ENCODE measurements around the gene CACNB2.

DNA sequence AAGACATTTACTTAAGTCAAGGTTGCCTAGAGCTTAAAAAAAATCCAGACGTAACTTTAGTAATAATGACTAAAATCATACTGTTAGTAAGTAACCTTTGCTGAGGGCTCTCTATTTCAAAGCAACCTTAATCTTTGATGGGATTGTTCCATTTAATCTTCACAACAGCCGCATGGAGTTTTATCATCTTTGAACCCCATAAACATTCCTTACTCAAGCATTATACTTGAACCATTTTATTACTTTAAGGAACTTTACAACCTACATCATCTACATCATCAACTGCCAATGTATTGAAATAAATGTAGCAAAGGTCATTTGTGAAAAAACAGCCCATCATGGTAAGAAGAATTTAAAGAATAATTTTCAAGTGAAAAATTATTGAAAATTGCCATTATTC lies 22.9 kb upstream of the CACNB2 start:
- TF ChIP-seq POLR2A (IDR thresholded peaks at IDR 0.05; ENCODE audit: low read depth, low read length): no peak
- TF ChIP-seq, protein P1, sequence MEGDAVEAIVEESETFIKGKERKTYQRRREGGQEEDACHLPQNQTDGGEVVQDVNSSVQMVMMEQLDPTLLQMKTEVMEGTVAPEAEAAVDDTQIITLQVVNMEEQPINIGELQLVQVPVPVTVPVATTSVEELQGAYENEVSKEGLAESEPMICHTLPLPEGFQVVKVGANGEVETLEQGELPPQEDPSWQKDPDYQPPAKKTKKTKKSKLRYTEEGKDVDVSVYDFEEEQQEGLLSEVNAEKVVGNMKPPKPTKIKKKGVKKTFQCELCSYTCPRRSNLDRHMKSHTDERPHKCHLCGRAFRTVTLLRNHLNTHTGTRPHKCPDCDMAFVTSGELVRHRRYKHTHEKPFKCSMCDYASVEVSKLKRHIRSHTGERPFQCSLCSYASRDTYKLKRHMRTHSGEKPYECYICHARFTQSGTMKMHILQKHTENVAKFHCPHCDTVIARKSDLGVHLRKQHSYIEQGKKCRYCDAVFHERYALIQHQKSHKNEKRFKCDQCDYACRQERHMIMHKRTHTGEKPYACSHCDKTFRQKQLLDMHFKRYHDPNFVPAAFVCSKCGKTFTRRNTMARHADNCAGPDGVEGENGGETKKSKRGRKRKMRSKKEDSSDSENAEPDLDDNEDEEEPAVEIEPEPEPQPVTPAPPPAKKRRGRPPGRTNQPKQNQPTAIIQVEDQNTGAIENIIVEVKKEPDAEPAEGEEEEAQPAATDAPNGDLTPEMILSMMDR (IDR thresholded peaks at IDR 0.05; ENCODE audit: extremely low read depth in 1 of 2, insufficient read depth in 1 of 2, low read depth in 1 of 2, low read length in 2 of 2): no peak
- TF ChIP-seq POLR2AphosphoS5 (IDR thresholded peaks at IDR 0.05; ENCODE audit: insufficient read depth, low read depth, low read length): no peak
- no peak for TF ChIP-seq JUN (IDR thresholded peaks at IDR 0.05; ENCODE audit: borderline replicate concordance, insufficient read depth, insufficient read length, low read depth)
- TF ChIP-seq MYC (IDR thresholded peaks at IDR 0.05; ENCODE audit: low read depth, low read length): no peak

Data from endothelial cell of umbilical vein (primary cell).